NOMO-1 treated with DMSO at 0.1 percent for 48 hours (cell line): Measurements from ENCODE around the gene PPM1M.
"Not testable (repeated sequence)": the region's sequence is repeated elsewhere in the genome, so short reads cannot be mapped to it uniquely, and the experiment has no call there.

Experiments used
- DNase-seq: peaks from one replicate; lab custom pipeline; 2025; ENCODE audit not compliant: unreplicated experiment; lab: John Stamatoyannopoulos, UW

Gene PPM1M

DNA sequence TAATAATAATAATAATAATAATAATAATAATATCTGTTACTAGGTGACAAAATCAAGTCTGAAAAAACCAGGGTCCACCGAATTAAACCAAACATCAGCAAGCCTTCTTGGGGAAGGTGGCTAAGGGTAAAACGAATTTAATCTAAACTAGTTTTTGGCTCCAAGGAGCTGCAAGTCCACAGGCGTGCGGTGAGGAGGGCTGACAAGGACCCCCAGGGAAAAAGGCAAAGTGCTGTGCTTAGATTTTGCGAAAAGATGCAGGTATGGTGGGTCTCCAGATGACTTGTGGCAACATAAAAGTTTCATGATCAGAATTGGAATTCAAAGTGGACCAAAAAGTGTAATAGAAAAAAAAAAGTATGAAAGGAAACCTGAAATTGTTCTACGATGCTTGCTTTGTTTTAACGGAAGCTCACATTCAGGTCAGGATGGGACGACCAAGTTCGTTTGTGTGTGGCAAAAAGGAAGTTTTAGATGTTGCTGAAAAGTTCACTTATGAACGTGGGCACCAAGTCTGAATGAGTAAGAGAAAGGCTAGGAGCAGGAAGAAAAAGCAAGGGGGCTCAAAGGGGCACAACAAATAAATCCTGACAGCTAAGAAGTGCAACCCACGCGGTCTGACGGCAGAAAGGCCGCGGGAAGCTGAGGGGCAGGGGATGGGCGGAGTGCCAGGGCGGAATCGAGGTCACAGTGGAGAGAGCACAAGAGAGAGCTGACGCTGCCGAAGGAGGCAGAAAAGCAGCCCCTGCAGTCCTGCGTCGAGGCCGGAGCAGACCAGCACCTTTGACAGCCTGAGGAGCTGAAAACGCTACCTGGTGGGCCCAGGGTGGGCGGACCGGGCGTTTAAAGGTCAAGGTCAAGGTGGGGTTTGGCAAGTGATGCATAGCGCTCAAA lies 31.8 kb downstream of the PPM1M start:
- peak; percentile 59 for DNase-seq

DNA sequence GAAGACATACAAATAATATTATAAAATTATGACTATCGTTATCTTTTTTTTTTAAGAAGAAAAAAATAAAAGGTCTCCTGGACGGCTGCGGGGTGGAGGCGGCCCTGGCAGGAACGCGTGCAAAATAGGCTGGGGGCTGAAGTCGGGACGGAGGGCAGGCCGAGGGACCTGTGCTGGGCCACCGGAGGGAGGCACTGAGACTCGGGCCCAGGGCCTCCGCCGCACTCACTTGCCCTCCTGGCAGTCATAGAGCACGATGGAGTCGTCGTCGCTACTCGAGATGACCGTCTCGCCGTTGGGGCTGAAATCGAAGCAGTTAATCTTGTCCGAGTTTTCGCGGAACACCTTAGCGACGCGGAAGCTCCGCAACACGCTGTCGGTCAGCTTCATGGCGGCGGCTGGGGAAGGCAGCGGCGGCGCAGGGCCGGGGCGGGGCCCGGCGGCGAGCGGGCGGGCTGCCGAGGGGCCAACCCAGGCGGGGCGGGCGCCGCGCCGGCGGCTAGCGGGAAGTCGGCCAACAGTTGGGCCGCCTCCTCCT lies 32.5 kb downstream of the PPM1M start:
- DNase-seq = peak; percentile 53

DNA sequence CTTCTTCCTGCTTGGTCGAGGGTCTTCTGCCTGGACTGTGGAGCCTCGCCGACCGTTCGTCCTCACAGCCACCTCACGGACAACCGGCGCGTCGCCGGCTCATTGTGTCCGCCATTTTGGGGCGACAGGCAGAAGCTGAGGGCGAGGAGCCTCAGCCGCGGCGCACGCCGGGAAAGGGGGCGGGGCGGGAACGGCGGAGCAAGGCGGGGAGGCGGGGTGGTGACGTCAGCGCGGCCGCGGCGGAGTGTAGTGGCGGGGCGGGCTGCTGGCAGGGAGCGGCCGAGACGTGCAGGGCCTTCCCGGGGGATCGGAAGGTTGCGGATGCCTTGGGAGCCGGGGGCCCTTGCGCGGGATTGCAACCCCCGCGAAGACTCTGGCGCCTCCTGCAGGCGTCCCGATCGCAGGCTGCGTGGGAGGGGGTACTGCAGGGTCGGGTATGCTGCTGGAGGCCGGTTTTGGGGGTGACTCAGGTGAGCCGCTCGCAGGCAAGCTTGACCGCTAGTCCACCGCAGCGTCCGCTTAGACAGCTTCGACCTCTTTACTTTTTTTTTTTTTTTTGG lies 33.0 kb downstream of the PPM1M start, which contains the start of gene WDR82:
Gene WDR82, minus strand, starts transcription at position 140 of the 560 bp plus-strand sequence. CDS start 288 bp downstream, outside the sequence.
- peak; percentile 91 for DNase-seq

DNA sequence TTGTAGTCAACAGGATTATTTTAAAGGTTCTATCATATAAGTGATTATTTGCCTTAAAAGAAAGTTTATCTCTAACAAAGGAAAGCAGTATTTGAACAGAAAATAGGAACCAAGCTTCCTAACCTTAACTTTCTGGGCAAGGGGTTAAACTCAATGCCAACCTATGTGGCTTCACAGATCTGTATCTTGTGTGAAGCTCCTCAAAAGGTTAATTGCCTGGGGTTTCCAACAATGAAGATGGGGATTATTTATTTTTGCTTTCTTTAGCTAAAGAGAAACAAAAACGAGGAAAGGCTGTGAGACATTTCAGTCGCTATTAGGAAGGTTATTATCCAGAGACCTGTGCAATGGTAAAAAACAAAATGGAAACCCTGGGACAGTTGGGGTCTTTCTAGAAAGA lies 34.0 kb downstream of the PPM1M start:
- no peak for DNase-seq

DNA sequence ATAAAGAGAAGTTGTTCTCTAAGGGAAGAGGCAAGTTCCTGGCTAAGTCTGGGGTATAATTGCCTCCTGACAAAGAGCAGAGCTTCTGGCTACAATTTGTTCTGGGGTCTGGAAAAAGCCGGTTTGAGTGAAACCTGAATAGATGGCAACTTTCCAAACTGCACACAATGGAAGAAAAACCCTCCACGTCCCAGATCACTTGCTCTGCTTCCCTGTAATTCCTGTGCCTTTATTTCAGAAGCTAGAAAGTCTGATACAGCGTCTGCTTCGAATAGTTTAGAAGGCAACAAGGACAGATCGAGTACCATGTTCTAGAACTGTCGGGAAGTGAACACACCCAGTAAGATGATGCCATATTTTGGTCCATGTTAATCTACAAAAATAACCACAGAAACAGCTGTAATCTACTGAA lies 34.5 kb downstream of the PPM1M start:
- DNase-seq = no peak

DNA sequence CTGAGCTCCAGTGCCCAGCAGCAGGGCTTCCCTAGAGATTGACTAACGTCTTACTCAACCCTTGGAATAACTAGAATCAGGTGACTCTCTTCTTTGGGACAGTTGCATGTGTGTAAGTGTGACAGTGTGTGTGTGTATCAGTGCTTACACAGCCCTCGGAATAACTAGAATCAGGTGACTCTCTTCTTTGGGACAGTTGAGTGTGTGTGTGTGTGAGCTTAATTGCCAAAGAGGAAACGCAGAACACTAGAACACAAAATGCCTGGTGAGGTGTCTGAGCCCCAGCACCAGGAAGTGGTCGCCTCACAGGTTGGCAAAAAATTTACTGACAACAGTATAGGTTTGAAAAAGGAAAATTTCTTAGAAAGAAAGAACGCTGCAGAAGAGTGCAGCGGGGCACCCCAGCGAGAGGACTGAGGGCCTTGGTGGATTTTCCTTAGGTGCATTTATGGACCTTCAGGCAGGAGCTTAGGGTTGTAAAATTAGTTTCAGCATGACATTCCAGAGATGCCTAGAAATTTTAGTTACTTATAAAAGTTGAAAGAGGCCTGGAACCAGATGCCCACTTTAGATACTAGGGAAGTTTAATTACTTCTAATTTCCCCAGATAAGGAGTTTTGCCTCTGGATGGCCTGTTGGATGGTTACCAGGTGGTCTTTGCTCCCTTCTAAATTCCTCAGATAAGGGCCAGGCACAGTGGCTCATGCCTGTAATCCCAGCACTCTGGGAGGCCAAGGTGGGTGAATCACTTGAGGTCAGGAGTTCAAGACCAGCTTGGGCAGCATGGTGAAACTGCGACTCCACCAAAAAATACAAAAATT lies 36.6 kb downstream of the PPM1M start:
- DNase-seq = no peak

DNA sequence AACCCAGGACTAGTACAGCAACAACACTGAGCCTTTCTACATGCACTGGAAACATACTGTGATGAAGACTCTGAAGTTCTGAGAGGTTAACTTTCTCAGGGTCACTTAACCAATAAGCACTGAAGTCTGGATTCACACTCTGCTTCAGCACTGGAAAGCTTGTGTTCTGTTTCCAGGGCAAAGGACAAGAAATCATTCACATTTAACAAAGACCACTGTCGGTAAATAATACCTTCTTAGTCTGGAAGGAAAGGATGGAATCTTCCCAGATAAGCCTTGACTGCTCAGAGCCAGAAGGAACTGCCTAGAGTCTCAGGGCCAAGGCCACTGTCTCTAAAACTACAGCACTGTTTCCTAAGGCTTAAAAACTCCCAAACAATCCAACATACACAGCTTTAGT lies 37.7 kb downstream of the PPM1M start:
- no peak for DNase-seq

DNA sequence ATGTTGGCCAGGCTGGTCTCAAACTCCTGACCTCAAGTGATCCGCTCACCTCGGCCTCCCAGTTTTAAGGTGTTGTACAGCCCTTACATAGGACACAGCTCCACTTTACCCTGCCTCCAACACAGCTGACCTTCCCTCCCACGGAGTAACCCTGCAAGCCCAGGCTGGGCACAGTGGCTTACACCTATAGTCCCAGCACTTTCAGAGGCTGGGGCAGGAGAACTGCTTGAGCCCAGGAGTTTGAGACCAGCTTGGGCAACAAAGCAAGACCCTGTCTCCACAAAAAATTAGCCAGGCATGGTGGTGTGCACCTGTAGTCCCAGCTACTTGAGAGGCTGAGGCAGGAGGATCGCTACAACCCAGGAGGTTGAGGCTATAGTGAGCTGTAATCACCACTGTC lies 38.5 kb downstream of the PPM1M start:
- not testable (repeated sequence) for DNase-seq

DNA sequence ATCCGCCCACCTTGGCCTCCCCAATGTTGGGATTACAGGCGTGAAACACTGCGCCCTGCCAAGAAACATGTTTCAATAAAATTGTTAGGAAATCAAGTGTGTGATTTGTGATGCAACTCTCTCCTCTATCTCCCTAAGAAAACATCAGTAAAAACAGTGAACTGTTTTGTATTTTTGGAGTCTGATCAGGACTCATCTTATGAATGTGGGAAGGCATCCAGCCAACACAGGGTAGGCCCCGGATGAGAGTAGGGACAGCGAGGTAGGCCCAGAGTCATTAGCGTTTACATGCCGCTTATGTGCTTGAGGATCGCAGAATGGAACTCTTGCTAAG lies 41.2 kb downstream of the PPM1M start:
- no peak for DNase-seq

DNA sequence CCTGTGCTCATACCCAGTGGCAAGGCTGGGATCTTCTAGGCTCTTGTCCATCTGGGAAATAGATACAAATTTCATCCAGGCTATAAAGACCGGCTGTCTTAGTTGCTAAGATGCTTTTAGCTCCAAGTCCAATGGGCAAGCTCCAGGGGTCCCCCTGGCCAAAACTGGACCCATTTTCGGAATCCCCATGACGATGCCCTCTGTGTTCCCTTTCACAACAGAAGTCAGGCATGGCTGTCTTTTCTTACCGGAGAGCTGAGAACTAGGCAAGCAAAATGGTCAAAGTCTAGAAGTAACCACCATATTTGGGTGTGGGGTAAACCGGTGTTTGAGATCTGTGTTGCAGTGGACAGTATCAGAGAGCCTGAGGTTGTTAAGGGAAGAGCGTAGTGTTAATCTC lies 43.1 kb downstream of the PPM1M start:
- DNase-seq = no peak

DNA sequence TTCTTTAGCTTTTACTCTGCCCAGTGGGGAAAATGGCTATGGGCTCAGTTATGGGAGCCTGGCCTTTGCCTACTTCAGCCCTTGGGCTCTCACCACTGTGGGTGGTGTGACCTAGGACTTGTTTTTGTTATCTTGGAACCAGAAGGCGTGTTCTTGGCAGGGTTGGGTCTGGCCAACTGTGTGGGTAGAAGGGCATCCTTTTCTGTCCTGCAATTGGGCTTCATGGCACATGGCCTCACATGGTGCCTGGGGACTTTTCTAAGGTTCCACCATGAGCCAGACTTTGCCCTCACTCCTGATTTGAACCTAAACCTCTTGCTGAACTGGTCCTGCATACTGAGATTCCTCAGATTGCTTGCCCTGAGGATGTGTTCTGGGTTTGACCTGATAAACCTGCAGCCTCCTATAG lies 43.8 kb downstream of the PPM1M start:
- DNase-seq = no peak

DNA sequence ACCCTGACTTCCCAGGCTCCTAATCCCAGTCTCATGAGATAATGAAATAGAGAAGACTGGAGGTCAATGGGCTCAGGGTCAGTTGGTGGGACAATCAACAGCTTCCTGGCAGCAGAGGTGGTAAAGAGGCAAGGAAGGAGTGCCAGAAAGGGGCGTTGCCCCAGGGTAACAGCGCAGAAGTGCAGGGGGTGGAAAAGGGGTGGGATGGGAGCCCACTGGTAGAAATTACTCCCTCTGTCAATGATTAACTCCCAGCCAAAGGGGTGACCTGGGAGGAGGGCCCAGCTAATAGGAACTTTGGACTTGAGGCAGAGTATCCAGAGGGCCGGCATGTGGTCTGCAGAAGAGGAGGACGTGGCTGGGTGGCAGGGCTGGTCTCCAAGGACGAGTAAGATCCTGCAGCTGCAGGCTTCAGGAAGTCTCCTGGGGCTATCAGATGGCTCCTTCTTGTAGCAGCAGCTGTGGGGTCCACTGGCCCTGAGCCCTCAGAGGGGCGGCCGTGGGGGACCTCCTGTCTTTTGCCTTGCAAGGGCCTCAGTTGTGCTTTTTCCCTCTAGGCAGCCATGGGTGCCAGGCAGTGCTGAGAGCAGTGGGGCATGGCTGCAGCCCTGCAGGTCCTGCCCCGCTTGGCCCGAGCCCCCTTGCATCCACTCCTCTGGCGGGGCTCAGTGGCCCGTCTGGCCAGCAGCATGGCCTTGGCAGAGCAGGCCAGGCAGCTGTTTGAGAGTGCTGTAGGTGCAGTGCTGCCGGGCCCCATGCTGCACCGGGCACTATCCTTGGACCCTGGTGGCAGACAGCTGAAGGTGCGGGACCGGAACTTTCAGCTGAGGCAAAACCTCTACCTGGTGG lies 44.4 kb downstream of the PPM1M start:
- DNase-seq = no peak

DNA sequence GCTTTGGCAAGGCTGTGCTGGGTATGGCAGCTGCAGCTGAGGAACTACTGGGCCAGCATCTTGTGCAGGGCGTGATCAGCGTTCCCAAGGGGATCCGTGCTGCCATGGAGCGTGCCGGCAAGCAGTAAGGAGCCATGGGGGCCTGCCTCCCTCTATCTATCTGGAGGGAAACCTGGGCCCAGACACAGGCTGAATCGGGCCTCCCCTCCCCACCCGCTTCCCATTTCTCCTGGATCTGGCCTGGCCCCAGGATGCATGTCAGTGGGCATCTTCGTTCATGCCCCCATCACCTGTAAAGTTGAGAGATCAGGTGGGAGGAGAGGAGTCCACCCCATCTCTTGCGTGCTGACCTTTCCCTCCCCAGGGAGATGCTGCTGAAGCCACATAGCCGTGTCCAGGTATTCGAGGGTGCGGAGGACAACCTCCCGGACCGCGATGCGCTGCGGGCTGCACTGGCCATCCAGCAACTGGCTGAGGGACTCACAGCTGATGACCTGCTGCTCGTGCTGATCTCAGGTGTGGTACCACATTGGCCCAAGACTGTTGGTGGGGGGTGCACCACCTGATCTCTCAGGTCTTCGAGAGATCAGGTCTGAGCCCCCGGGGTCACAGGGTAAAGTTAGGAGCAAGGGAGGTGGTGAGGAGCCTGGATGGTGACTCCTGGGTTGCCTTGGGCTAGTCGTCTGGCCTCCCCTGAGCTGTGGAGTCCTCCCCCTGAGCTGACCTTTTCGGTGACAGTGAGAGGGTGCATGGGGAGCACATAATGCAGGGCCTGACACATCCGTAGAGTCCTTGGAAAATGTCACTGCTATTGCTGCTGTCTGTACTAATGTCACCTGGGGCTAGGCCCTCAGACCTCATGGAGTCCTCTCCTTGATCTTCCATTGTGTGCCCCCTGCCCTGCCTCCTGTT lies 45.3 kb downstream of the PPM1M start:
- DNase-seq = no peak

DNA sequence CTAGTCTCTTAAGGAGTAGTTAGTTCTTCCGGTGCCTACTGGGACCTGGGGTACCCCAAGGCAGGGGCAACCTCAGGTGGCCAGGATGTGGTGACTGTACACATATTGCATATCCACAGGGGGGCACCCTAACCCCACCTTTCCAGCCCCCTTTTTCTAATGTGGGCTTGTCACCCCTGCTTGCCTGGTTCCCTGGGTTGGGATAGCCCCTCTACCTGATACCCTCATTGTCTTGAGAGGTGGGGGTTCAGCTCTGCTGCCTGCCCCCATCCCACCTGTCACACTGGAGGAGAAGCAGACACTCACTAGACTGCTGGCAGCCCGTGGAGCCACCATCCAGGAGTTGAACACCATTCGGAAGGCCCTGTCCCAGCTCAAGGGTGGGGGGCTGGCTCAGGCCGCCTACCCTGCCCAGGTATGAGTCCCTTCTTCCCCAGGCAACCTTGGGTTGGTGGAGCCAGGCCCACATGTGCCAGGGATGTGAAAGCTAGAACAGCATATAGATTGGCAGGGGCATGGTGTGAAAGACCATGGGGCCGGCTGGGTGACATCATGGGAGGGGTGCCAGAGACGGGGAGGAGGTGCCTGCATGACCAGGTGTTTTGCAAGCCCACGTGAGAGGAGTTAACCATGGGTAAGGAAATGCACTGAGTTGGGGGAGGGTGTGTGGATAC lies 46.1 kb downstream of the PPM1M start:
- peak; percentile 21 for DNase-seq

DNA sequence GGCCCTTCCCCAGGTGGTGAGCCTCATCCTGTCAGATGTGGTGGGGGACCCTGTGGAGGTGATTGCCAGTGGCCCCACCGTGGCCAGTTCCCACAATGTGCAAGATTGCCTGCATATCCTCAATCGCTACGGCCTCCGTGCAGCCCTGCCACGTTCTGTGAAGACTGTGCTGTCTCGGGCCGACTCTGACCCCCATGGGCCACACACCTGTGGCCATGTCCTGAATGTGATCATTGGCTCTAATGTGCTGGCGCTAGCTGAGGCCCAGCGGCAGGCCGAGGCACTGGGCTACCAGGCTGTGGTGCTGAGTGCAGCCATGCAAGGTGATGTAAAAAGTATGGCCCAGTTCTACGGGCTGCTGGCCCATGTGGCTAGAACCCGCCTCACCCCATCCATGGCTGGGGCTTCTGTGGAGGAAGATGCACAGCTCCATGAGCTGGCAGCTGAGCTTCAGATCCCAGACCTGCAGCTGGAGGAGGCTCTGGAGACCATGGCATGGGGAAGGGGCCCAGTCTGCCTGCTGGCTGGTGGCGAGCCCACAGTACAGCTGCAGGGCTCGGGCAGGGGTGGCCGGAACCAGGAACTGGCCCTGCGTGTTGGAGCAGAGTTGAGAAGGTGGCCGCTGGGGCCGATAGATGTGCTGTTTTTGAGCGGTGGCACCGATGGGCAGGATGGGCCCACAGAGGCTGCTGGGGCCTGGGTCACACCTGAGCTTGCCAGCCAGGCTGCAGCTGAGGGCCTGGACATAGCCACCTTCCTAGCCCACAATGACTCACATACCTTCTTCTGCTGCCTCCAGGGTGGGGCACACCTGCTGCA lies 46.9 kb downstream of the PPM1M start:
- no peak for DNase-seq

DNA sequence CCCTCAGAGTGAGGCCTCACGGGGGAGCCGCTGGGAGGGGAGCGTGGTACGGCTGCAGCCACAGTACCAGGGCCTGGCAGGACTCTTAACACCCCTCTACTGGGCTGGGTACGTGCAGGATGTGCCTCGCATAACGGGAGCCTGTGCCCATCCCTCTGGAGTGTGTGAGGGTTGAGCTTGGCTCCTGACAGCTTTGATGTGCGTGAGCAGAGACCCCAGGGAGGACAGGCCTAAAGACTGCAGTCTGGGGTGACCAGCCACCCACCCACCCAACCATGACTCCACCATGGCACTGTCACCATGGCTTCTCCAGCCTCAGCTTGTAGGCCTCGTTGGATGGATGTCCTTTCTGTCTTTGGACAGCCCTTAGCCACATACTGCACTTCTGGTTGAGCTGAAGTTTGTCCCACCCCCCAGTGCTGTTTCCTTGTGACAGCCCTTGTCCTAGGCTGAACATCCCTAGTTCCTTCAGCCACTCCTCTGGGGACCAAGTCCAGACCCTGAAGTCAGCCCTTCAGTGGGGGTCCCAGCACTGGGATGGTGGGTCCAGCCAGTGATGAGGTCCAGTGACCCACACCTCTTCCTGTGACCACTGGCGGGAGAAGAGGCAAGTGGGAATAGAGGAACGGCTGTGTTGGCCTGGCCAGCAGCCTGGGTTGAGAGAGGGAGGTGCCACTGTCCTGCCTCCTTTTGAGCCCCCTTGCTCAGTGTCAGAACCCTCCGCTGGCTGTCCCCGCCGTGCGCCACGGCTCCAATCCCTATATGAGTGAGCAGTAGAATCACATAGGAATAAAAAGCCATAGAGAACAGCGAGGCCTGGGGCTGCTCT lies 48.1 kb downstream of the PPM1M start:
- no peak for DNase-seq
